Ecto neural progenitor cell (in vitro differentiated cells): ENCODE measurements around the gene TIMM23.
"Not testable (repeated sequence)": the region's sequence is repeated elsewhere in the genome, so short reads cannot be mapped to it uniquely, and the experiment has no call there.

Experiments
- DNase-seq: peaks from one replicate; pipeline ENCODE4 v3.0.0-alpha.2; 2018; ENCODE audit warnings: low spot score

TIMM23 gene

GRCh38 chr10:45997557-45997956 lies 25.3 kb downstream of the TIMM23 start:
- DNase-seq: no peak

GRCh38 chr10:45997994-45998763 lies 25.9 kb downstream of the TIMM23 start:
- no peak for DNase-seq

GRCh38 chr10:45999955-46000354 lies 27.7 kb downstream of the TIMM23 start:
- not testable (repeated sequence) for DNase-seq

- no peak for DNase-seq
Measured at GRCh38 chr10:46000538-46000937, 28.2 kb downstream of the TIMM23 start.

GRCh38 chr10:46001187-46001756 lies 29.0 kb downstream of the TIMM23 start:
- no peak for DNase-seq

GRCh38 chr10:46002189-46002687 lies 29.9 kb downstream of the TIMM23 start:
- not testable (repeated sequence) for DNase-seq

- DNase-seq: no peak
Measured at GRCh38 chr10:46002916-46003693, 30.8 kb downstream of the TIMM23 start.

- DNase-seq: no peak
Measured at GRCh38 chr10:46004963-46005362, 32.7 kb downstream of the TIMM23 start.

GRCh38 chr10:46005383-46005782 lies 33.1 kb downstream of the TIMM23 start:
- no peak for DNase-seq

- no peak for DNase-seq
Measured at GRCh38 chr10:46006219-46006618, 33.9 kb downstream of the TIMM23 start.

- no peak for DNase-seq
Measured at GRCh38 chr10:46012746-46013145, 40.5 kb downstream of the TIMM23 start.

GRCh38 chr10:46014206-46014605 lies 41.9 kb downstream of the TIMM23 start:
- no peak for DNase-seq

GRCh38 chr10:46014683-46015405 lies 42.6 kb downstream of the TIMM23 start:
- no peak for DNase-seq

GRCh38 chr10:46016190-46016589 lies 43.9 kb downstream of the TIMM23 start:
- no peak for DNase-seq

GRCh38 chr10:46016811-46017210 lies 44.5 kb downstream of the TIMM23 start:
- no peak for DNase-seq

- no peak for DNase-seq
Measured at GRCh38 chr10:46017733-46018132, 45.4 kb downstream of the TIMM23 start.

GRCh38 chr10:46018453-46019176 lies 46.3 kb downstream of the TIMM23 start:
- no peak for DNase-seq

- DNase-seq: no peak
Measured at GRCh38 chr10:46019177-46019528, 46.9 kb downstream of the TIMM23 start.

- DNase-seq: no peak
Measured at GRCh38 chr10:46019569-46020343, 47.5 kb downstream of the TIMM23 start.

- no peak for DNase-seq
Measured at GRCh38 chr10:46020344-46020657, 48.0 kb downstream of the TIMM23 start.
